K562 (cell line): ENCODE results near the gene MAP3K2. TPM values are rescaled to one million over a fixed set of nuclear protein-coding genes. Genes with fewer than 3 reads are reported as not detected.

Experiments
- ATAC-seq: fragments of 200-7000 bp; cut with Tn5 transposase; 3 replicates; pipeline ENCODE4 v1.9.1; 2020; ENCODE audit warnings: moderate library complexity
- BruUV-seq: library from RNA; stranded (reverse); fragments of 400-500 nt; replicated peaks from 2 replicates; lab custom pipeline; 2021; lab: Mats Ljungman, UMichigan
- CTCF ChIA-PET: fragments of 300-600 bp; formaldehyde crosslinking; extraction: SDS; loops from one replicate; lab custom pipeline; 2021; ENCODE audit warnings: low intra/inter-chr PET ratio; lab: Yijun Ruan, JAX
- POLR2A ChIA-PET: fragments of 300-600, 350-650 bp; sonication (Branson Sonifier 250); formaldehyde crosslinking; extraction: SDS; loops from one replicate; lab custom pipeline; 2021; ENCODE audit warnings: antibody characterized with exemption, inconsistent platforms; lab: Yijun Ruan, JAX
- DNase-seq, 4 experiments: peaks; one replicate each; pipeline versions ENCODE4 v3.0.0 to v3.0.0-alpha.2; 2011 to 2018; ENCODE audit warnings: low spot score in 3 of 4, mixed read lengths in 3 of 4; ENCODE audit errors: extremely low read depth in 1 of 4
- FAIRE-seq: peaks from 2 replicates; lab custom pipeline; 2011; peaks lifted over from hg19 to GRCh38; lab: Jason Lieb, UNC
- H2AFZ ChIP-seq: 2 replicates; pipeline ENCODE4 v1.6.0; 2011; ENCODE audit warnings: low read depth, low read length, control low read depth, inconsistent platforms
- H3K27ac ChIP-seq: fragments of 200-600 bp; 3 replicates; pipeline ENCODE4 v1.8.0; 2011; ENCODE audit warnings: low read depth, mild to moderate bottlenecking, control low read depth, inconsistent platforms, low read length, moderate library complexity, mixed read lengths; ENCODE audit errors: extremely low read depth
- H3K27me3 ChIP-seq, 2 experiments: fragments of 300-600 bp in 1 of 2; 2 replicates in 1 of 2; 3 replicates in 1 of 2; pipeline versions ENCODE4 v1.6.0 to v1.8.0; 2011; ENCODE audit warnings: inconsistent platforms in 2 of 2, low read length in 2 of 2, mild to moderate bottlenecking in 1 of 2, mixed read lengths in 1 of 2, moderate library complexity in 1 of 2; ENCODE audit not compliant: control insufficient read depth in 2 of 2, insufficient read depth in 2 of 2
- H3K36me3 ChIP-seq: fragments of 300-600 bp; 3 replicates; pipeline ENCODE4 v1.8.0; 2011; ENCODE audit warnings: mild to moderate bottlenecking, low read length, inconsistent platforms; ENCODE audit not compliant: control insufficient read depth, insufficient read depth
- H3K4me1 ChIP-seq, 2 experiments: fragments of 200-600 bp in 1 of 2; replicated peaks in 1 of 2; 2 replicates in 1 of 2; 3 replicates in 1 of 2; pipeline versions ENCODE4 v1.5.1 to v1.8.0; 2011; ENCODE audit warnings: inconsistent platforms in 2 of 2, low read length in 2 of 2, mild to moderate bottlenecking in 1 of 2, mixed read lengths in 1 of 2, moderate library complexity in 1 of 2; ENCODE audit not compliant: control insufficient read depth in 2 of 2, insufficient read depth in 2 of 2
- H3K4me2 ChIP-seq: 2 replicates; pipeline ENCODE4 v1.6.1; 2011; ENCODE audit warnings: low read length, control low read depth, inconsistent platforms, mixed read lengths; ENCODE audit not compliant: insufficient read depth
- H3K4me3 ChIP-seq: fragments of 200-600 bp; sonication (generic), shearing (Covaris generic); 2 replicates; pipeline ENCODE4 v1.5.1; 2016; ENCODE audit warnings: control low read depth, inconsistent platforms
- H3K79me2 ChIP-seq: fragments of 200-600 bp; 3 replicates; pipeline ENCODE4 v1.8.0; 2011; ENCODE audit warnings: low read length, inconsistent platforms; ENCODE audit not compliant: control insufficient read depth, insufficient read depth
- H3K9ac ChIP-seq, 2 experiments: 2 replicates each; pipeline versions ENCODE4 v1.6.0 to v1.6.1; 2011; ENCODE audit warnings: low read depth in 2 of 2, low read length in 2 of 2, control low read depth in 1 of 2, inconsistent platforms in 1 of 2, mild to moderate bottlenecking in 1 of 2, mixed read lengths in 1 of 2; ENCODE audit not compliant: insufficient read depth in 1 of 2
- H3K9me1 ChIP-seq: one replicate; pipeline ENCODE4 v1.6.0; 2011; ENCODE audit warnings: inconsistent platforms, mild to moderate bottlenecking, low read length, moderate library complexity; ENCODE audit not compliant: control insufficient read depth, insufficient read depth
- H3K9me3 ChIP-seq: replicated peaks from 2 replicates; pipeline ENCODE4 v1.5.1; 2011; ENCODE audit warnings: low read depth, low read length, inconsistent platforms; ENCODE audit not compliant: control insufficient read depth, insufficient read depth
- H4K20me1 ChIP-seq: replicated peaks from 2 replicates; pipeline ENCODE4 v1.6.1; 2011; ENCODE audit warnings: low read length, inconsistent platforms, mixed read lengths; ENCODE audit not compliant: control insufficient read depth, insufficient read depth
- ARHGAP35 ChIP-seq: fragments of 450-650 bp; IDR thresholded peaks from 2 replicates; pipeline ENCODE4 v1.6.1; 2018; ENCODE audit not compliant: partially characterized antibody
- DMBX1 ChIP-seq: fragments of 250-450 bp; sonication (Bioruptor Pico); IDR thresholded peaks from 2 replicates; pipeline ENCODE4 v1.8.0; 2022; ENCODE audit warnings: inconsistent platforms, mild to moderate bottlenecking, moderate library complexity, borderline replicate concordance
- FOS ChIP-seq: IDR thresholded peaks from 3 replicates; pipeline ENCODE4 v1.6.1; 2011; ENCODE audit not compliant: insufficient read length; ENCODE audit errors: extremely low read depth
- HDAC3 ChIP-seq: fragments of 450-650 bp; IDR thresholded peaks from 2 replicates; pipeline ENCODE4 v1.6.1; 2018; ENCODE audit warnings: borderline replicate concordance, mild to moderate bottlenecking, moderate library complexity; ENCODE audit not compliant: partially characterized antibody
- HEY1 ChIP-seq: fragments of 250-450 bp; sonication (Bioruptor Pico); IDR thresholded peaks from 2 replicates; pipeline ENCODE4 v1.5.0; 2020; ENCODE audit warnings: mild to moderate bottlenecking, moderate library complexity, borderline replicate concordance
- KDM5B ChIP-seq: fragments of 200-600 bp; sonication (generic); IDR thresholded peaks from 2 replicates; pipeline ENCODE4 v1.6.1; 2012; ENCODE audit warnings: low read depth, mild to moderate bottlenecking, moderate library complexity, low read length, control low read depth, inconsistent platforms; ENCODE audit not compliant: insufficient replicate concordance
- KLF1 ChIP-seq: fragments of 450-650 bp; IDR thresholded peaks from 2 replicates; pipeline ENCODE4 v1.6.1; 2016; ENCODE audit warnings: missing genetic modification characterization, missing compliant biosample characterization
- MEF2D ChIP-seq: conservative IDR thresholded peaks from 2 replicates; pipeline ENCODE4 v1.6.1; 2016; ENCODE audit warnings: low read depth, missing genetic modification characterization, missing compliant biosample characterization
- TEAD2 ChIP-seq: fragments of 450-650 bp; IDR thresholded peaks from 2 replicates; pipeline ENCODE4 v1.6.1; 2016; ENCODE audit warnings: missing genetic modification characterization, control low read depth, missing compliant biosample characterization
- ZFPM2 ChIP-seq: fragments of 250-450 bp; sonication (Bioruptor Pico); IDR thresholded peaks from 2 replicates; pipeline ENCODE4 v1.5.1; 2022; ENCODE audit warnings: mild to moderate bottlenecking
- ZNF23 ChIP-seq: fragments of 250-450 bp; sonication (Bioruptor Pico); IDR thresholded peaks from 2 replicates; pipeline ENCODE4 v1.4.0; 2020; ENCODE audit warnings: mild to moderate bottlenecking
- WGBS: fragments of 100-300 bp; shearing (Covaris generic); methylation state at CpG from one replicate; pipeline ENCODE4 v1.1.6; 2016; ENCODE audit warnings: low coverage, mixed read lengths; ENCODE audit not compliant: insufficient coverage; ENCODE audit errors: missing lambda C conversion rate; 5-methylcytosine and 5-hydroxymethylcytosine counted together
- in situ Hi-C: fragments of 300-500 bp; cut with MboI; formaldehyde crosslinking; loops from 4 replicates; pipeline ENCODE4 v1.15.0; 2018; ENCODE audit warnings: inconsistent platforms, mixed read lengths
- intact Hi-C: fragments of 100-400 bp; cut with micrococcal nuclease; formaldehyde crosslinking; loops from 2 replicates; pipeline ENCODE4 v1.14.2; 2022
- polyA plus RNA-seq, 8 experiments: library from polyadenylated mRNA; depleted of rRNA in 4 of 8; stranded (reverse) in 5 of 8; unstranded in 3 of 8; fragments of >200 nt; fragmentation: Nextera tagmentation in 2 of 8; fragmentation: Illumina TruSeq in 1 of 8; extraction: Ambion mirVana in 2 of 8; extraction: Trizol in 1 of 8; gene quantifications; 2 replicates each; pipeline versions ENCODE4 v1.2.1 to v1.2.3, GENCODE V29; 2011 to 2014; ENCODE audit warnings: inconsistent platforms in 1 of 8, missing spikeins in 1 of 8
- total RNA-seq, 7 experiments: library from RNA; depleted of rRNA in 6 of 7; stranded (reverse); fragments of >200 nt in 6 of 7; fragmentation: Illumina TruSeq in 2 of 7; extraction: Trizol in 2 of 7; gene quantifications; 2 replicates each; pipeline versions ENCODE4 v1.2.1 to v1.2.3, GENCODE V29; 2011 to 2021; ENCODE audit warnings: low replicate concordance in 1 of 7
- TF ChIP-seq, protein P1 (sequence below): sonication (generic); formaldehyde crosslinking; IDR thresholded peaks from 2 replicates; pipeline ENCODE4 v1.8.0; 2022; ENCODE audit warnings: mild to moderate bottlenecking, missing genetic modification reagents
- TF ChIP-seq, protein P2 (sequence below), 2 experiments: IDR thresholded peaks; 2 replicates each; pipeline ENCODE4 v1.6.1; 2011; ENCODE audit warnings: borderline replicate concordance in 1 of 2, control low read depth in 1 of 2, low read depth in 1 of 2, low read length in 1 of 2, mild to moderate bottlenecking in 1 of 2, mixed read lengths in 1 of 2, moderate library complexity in 1 of 2; ENCODE audit not compliant: insufficient read depth in 1 of 2, insufficient read length in 1 of 2, poor library complexity in 1 of 2, severe bottlenecking in 1 of 2; ENCODE audit errors: extremely low read depth in 1 of 2
- TF ChIP-seq, protein P3 (sequence below): fragments of 200-800 bp; sonication (Bioruptor generic); IDR thresholded peaks from 2 replicates; pipeline ENCODE4 v1.6.1; 2017; ENCODE audit warnings: missing genetic modification characterization, missing compliant biosample characterization
- TF ChIP-seq, protein P4 (sequence below): fragments of 250-450 bp; sonication (Bioruptor Pico); IDR thresholded peaks from 2 replicates; pipeline ENCODE4 v1.4.0; 2020; ENCODE audit warnings: mild to moderate bottlenecking, moderate library complexity

MAP3K2 gene
- total and polyA plus RNA-seq, 9 of the 15 experiments (the other 6 are each of a cell fraction or from before 2014, with no cell fraction given) = 1.2 to 14.2 (median 5.7) TPM

DNA sequence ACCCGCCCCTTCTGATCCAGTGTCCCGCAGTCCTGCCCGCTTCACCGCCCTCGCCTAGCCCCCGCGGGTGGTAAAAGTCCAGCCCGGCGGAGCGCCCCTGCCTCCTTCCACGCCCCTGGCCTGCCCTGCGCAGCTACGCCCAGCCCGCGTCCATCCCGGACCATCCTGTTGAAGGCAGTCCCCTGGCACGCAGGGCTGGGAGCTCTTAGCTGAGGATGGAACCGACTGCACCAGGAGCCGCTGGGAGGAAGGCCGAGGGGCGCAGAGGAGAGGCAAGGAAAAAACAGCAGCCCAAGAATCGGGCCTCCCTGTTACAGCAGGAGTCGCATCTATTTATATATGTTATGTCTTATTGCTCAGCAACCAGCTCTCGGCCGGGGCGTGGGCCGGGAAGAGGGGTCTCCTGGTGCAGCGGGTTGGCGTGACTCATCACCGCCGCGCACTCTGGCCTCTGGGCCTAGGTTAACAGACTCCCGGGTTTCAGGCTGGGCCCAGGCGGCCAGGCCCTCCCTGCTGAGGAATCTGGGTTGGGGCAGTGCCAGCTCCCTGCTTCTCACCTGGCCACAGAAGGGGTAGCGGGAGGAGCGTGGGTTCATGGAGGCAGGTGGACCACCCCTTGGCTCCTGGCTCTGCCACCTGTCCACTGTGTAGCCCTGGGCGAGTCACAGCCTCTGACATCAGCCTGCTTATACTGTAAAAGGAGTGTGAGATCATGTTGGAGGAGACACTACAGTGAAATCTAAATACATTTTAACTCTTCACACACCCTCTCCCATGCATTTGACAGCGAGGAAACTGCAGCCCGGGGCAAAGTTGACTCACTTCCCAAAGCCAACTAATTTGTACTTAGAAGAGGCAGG lies 13.4 kb upstream of the MAP3K2 start (continued):
- no peak for TF ChIP-seq ZNF23
- TF ChIP-seq ZFPM2 (CRISPR knock-in tag) = no peak
- TF ChIP-seq, protein P1, sequence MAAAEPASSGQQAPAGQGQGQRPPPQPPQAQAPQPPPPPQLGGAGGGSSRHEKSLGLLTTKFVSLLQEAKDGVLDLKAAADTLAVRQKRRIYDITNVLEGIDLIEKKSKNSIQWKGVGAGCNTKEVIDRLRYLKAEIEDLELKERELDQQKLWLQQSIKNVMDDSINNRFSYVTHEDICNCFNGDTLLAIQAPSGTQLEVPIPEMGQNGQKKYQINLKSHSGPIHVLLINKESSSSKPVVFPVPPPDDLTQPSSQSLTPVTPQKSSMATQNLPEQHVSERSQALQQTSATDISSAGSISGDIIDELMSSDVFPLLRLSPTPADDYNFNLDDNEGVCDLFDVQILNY (CRISPR knock-in tag) = no peak
- TF ChIP-seq, protein P2, sequence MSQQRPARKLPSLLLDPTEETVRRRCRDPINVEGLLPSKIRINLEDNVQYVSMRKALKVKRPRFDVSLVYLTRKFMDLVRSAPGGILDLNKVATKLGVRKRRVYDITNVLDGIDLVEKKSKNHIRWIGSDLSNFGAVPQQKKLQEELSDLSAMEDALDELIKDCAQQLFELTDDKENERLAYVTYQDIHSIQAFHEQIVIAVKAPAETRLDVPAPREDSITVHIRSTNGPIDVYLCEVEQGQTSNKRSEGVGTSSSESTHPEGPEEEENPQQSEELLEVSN (IDR thresholded peaks at IDR 0.05; ENCODE audit: borderline replicate concordance in 1 of 2, extremely low read depth in 1 of 2, insufficient read depth in 1 of 2, insufficient read length in 1 of 2, low read depth in 1 of 2, low read length in 1 of 2, poor library complexity in 1 of 2, severe bottlenecking in 1 of 2) = no peak
- no peak for TF ChIP-seq DMBX1
- no peak for TF ChIP-seq HDAC3
- TF ChIP-seq ARHGAP35 = no peak

DNA sequence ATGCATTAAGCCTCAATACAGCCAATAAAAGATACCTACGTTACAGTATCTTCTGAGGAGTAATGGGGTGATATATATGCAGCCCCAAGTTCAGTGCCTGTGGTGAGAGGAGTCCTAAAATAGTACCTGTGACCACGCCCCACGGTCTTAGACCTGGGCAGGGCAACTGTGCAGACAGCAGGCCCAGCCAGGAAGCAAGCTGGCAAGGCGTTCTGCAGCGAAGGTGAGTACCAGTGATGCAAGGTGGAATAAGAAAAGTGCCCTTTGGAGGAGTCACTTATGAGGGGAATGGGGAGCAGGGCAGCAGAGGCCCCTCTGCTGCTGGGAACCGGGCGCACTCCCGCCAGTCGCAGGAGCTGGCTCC lies 12.7 kb upstream of the MAP3K2 start:
- intact Hi-C loops = no loop called here
- ATAC-seq (no peak), DNase-seq (no peak), FAIRE-seq (no peak)
- Histone ChIP-seq H3K27ac (no peak overlapping the region), H3K4me1 (peaks cover 15 to 16% of the 10 kb centered on the region in 2 experiments), H3K79me2 (no peaks in the 10 kb centered on the region), H3K9me3 (no peaks in the 10 kb centered on the region), H3K9ac (no peak overlapping the region), H3K4me2 (no peak overlapping the region), H3K4me3 (no peak overlapping the region), H3K27me3 (no peaks in the 10 kb centered on the region), H3K9me1 (no peaks in the 10 kb centered on the region), H2AFZ (no peak overlapping the region), H3K36me3 (no peaks in the 10 kb centered on the region), H4K20me1 (no peaks in the 10 kb centered on the region)
- ChIA-PET CTCF (no interaction called here), POLR2A (no interaction called here)
- in situ Hi-C loops = no loop called here
- 49% methylated on average over 9 of the region's 9 CpGs for WGBS
- BruUV-seq = no TSS peak
- TF ChIP-seq, protein P3, sequence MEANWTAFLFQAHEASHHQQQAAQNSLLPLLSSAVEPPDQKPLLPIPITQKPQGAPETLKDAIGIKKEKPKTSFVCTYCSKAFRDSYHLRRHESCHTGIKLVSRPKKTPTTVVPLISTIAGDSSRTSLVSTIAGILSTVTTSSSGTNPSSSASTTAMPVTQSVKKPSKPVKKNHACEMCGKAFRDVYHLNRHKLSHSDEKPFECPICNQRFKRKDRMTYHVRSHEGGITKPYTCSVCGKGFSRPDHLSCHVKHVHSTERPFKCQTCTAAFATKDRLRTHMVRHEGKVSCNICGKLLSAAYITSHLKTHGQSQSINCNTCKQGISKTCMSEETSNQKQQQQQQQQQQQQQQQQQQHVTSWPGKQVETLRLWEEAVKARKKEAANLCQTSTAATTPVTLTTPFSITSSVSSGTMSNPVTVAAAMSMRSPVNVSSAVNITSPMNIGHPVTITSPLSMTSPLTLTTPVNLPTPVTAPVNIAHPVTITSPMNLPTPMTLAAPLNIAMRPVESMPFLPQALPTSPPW = no peak
- TF ChIP-seq, protein P4, sequence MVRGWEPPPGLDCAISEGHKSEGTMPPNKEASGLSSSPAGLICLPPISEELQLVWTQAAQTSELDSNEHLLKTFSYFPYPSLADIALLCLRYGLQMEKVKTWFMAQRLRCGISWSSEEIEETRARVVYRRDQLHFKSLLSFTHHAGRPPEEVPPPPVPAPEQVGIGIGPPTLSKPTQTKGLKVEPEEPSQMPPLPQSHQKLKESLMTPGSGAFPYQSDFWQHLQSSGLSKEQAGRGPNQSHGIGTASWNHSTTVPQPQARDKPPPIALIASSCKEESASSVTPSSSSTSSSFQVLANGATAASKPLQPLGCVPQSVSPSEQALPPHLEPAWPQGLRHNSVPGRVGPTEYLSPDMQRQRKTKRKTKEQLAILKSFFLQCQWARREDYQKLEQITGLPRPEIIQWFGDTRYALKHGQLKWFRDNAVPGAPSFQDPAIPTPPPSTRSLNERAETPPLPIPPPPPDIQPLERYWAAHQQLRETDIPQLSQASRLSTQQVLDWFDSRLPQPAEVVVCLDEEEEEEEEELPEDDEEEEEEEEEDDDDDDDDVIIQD = no peak
- TF ChIP-seq KLF1 (tag) = no peak
- TF ChIP-seq MEF2D (tag) = no peak
- TF ChIP-seq FOS = no peak
- TF ChIP-seq HEY1 (CRISPR knock-in tag) = no peak
- TF ChIP-seq TEAD2 (tag) = no peak
- TF ChIP-seq KDM5B = no peak
